SKM-1 (cell line): ENCODE data around the gene LMBR1L.

Experiments used
- DNase-seq: peaks from one replicate; lab custom pipeline; 2025; ENCODE audit not compliant: unreplicated experiment; lab: John Stamatoyannopoulos, UW

Gene LMBR1L

DNA sequence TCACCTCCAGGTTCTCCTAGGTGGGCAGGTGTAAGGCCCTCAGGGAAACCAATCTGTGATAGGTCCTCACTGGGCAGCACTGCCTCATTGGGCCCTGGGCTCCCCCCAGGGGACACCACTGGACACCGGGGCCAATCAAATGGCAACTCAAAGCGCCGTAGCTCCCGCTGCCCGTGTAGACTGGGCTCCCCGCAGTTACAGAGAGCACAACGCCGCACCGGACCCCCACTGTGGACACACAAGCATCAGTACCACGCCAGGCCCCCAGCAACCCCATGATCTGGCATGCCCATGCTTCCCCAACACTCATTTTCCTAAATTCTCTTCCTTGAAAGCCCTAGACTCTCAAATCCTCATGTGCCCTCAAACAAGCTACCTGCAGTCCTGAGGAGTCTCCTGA lies 56.1 kb downstream of the LMBR1L start:
- no peak for DNase-seq

DNA sequence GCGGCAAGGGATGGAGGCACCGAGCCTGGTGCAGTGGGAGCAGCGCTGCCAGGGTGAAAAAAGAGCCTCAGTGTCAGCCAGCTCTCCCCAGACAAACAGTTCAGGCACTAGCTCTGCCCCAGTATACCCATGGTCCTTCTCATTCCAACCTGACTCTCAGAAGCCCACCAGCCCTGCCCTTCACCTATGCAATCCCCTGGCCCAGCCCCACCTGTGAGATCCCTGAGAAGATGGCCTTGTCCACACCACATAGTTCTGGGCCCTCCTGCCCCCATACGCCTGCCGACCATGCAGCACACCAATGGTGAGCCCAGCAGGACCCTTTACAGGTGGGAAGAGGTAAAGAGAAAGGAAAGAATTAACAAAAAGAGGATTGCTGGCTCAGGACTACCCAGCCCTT lies 56.6 kb downstream of the LMBR1L start:
- no peak for DNase-seq

DNA sequence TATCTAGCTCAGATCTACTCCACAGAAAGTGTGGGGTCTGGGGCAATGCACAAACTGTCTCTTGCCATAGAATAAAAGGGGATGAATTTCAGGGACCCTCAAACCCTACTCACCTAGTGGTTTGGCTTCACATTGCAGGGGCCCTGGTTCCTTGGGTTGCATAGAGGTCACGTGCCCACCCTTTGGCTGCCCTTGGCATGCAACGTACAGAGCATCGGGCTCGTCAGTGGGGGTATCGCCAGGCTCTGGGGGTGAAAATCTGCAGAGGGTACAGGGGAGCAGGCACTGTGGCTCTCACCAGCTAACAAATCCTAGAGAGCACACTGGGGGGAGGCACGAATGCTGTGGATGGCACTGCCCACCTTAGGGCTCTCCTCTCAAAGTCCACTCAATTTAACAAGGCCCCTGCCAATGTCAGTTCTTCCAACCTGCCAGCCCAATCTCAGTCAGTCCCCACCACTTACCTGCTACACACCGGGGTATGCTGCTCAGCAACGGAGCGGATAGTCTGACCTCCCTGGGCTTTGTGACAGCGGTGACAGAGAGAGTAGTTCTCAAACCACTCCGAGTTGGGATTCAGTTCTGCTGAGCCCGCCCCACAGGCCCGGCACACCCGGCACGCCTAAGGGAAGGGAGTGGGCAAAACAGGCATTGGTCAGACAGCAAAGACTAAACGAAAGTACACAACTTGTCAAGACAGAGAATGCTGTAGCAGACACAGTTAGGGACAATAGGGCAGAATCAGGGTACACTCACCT lies 58.0 kb downstream of the LMBR1L start:
- no peak for DNase-seq

DNA sequence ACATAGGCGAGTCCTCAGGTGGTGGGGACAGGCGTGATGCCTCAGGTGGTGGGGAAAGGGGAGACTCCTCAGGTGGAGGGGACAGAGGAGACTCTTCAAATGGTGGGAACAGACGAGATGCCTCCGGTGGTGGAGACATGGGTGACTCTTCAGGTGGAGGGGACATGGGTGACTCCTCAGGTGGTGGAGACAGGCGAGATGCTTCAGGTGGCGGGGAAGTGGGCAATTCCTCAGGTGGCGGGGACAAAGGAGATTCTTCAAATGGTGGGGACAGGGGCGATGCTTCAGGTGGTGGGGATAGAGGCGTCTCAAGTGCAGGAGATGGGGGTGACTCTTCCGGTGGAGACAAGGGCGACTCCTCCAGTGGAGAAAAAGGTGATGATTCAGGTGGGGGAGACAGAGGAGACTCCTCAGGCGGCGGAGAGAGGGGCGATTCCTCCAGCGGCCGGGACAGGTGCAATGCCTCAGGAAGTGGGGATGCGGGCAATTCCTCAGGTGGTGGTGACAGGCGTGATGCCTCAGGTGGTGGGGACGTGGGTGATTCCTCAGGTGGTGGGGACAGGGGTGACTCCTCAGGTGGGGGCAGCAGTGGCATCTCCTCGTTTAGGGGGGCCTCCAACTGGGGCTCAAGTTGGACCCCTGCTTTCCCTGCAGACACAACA lies 58.7 kb downstream of the LMBR1L start:
- no peak for DNase-seq

DNA sequence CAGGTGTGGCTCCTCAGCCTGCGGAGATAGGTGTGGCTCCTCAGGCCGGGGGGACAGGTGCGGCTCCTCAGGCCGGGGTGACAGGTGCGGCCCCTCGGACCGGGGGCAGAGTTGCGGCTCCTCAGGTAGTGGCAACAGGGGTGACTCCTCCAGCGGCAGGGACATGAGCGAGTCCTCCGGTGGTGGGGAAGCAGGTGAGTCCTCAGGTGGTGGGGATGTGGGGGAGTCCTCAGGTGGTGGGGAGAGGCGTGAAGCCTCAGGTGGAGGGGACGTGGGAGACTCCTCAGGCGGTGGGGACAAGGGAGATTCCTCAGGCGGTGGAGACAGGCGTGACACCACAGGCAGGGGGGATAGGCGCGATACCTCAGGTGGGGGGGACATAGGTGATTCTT lies 59.3 kb downstream of the LMBR1L start:
- DNase-seq, result no peak

DNA sequence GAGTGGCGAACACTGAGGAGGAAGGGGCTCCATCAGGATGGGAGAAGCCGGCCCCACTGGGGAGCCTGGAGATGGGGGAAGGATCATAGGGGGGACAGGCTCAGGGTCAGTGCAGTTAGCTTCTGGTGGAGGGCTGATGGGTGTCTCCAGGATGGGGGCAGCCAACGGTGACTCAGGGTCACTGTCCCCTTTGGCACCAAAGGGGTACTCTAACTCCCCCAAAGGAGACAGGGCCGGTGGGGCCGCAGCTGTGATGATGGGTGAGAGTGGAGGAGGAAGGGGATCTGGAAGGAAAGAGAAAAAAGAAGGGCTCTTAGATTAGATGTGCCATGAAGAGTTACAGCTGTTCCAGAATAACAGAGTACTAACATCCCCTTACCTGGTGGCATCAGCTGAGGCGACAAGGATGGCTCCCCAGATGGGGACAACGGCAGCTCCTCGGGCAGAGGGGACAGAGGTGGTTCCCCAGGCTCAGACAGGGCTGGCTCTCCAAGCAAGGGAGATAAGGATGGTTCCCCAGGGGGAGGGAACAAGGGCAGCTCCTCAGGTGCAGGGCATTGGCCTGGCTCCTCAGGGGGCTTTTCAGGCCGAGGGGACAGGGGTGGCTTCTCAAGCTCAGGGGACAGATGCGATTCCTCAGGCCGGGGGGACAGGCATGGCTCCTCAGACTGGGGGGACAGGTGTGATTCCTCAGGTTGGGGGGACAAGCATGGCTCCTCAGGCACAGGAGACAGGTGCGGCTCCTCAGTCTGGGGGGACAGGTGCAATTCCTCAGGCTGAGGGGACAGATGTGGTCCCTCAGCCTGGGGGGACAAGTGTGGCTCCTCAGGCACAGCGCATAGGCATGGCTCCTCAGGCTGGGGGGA lies 59.9 kb downstream of the LMBR1L start:
- DNase-seq, result no peak

DNA sequence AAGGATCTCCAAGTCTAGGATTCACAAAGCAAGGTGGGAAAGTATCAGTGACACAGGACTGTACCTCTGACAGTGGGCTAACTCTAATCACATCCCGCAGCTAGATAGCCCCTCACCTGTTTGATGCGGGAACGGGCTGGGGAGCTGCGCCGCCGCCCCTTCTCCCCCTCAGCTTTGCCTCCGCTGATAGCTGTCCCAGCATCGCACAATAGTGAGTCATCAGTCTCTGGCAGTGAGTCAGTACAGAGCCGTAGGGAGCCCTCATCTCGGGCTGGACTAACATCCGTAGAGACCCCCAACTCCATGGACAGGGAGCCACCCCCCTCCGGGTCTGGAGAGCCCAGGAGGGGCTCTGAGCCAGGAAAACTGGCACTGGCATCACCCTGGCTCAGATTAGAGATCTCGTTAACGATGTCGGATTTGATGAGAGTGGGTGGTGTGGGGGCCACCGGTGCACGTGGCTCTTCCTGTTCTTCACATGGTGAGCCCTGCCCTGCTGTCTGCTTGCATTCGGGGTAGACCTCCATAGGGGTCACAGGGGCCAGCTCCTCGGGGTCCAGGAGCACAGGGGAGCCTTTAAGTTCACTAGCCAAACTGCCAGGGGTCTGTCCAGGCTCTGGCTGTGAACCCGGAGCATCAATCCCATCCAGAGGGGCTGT lies 61.0 kb downstream of the LMBR1L start:
- no peak for DNase-seq

DNA sequence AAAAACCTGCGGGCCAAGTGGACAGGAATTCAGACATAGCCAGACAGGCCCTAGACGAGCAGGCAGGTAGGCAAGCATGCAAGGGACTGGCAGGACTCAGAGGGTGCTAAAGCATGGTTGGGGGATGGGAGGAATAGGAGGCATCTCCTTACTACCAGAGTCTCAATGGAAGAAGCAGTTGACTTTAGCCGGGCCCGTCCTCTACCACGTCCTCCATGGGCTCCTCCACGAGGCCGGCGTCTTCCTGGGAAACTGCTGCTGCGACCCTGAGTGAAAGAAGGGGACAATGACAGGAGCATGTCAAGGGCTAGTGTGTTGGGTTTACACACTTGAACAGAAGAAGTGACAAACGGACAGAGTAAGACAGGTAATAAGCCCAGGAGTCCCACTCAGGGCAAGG lies 61.7 kb downstream of the LMBR1L start:
- DNase-seq, result no peak
